ENCODE data around the gene FABP1. TPM values are rescaled to one million over a fixed set of nuclear protein-coding genes. Genes with fewer than 3 reads are reported as not detected.

Gene FABP1
- total and polyA plus RNA-seq, 2 of the 4 experiments (the other 2 are of a cell fraction): not detected

- ATAC-seq (ENCODE audit: low read depth): no peak
- Histone ChIP-seq H3K4me1 (ENCODE audit: control insufficient read depth, insufficient read depth, low read length) (no peaks in the 10 kb centered on the region), H2AFZ (replicated peaks; ENCODE audit: low read length, poor library complexity) (no peak overlapping the region), H3K4ac (ENCODE audit: low read depth, low read length) (no peak overlapping the region), H4K8ac (ENCODE audit: low read depth in 2 of 2, low read length in 2 of 2) (no peak overlapping the region), H2BK15ac (ENCODE audit: low read depth, low read length) (no peak overlapping the region), H2BK120ac (ENCODE audit: low read depth, low read length) (no peak overlapping the region), H2AK9ac (replicated peaks; ENCODE audit: low read depth, low read length, poor library complexity) (no peak overlapping the region), H3K27ac (ENCODE audit: insufficient read depth, low read length) (no peak overlapping the region), H3K9me3 (ENCODE audit: control insufficient read depth, insufficient read depth, low read length) (no peaks in the 10 kb centered on the region), H3K9ac (ENCODE audit: low read depth, low read length) (no peak overlapping the region), H3K9me1 (ENCODE audit: insufficient read depth, low read length) (no peaks in the 10 kb centered on the region), H3K18ac (ENCODE audit: low read depth, low read length) (no peak overlapping the region), H3K4me2 (ENCODE audit: low read depth, low read length) (no peak overlapping the region), H3K79me1 (ENCODE audit: low read depth in 1 of 2, low read length in 2 of 2) (no peaks in the 10 kb centered on the region), H3K27me3 (ENCODE audit: control insufficient read depth, insufficient read depth, low read length) (no peaks in the 10 kb centered on the region), H4K5ac (ENCODE audit: low read depth, low read length) (no peak overlapping the region), H3K56ac (ENCODE audit: extremely low read depth, insufficient read depth, low read length) (no peak overlapping the region), H2BK5ac (ENCODE audit: low read depth, low read length, poor library complexity, severe bottlenecking) (no peak overlapping the region), H2BK20ac (ENCODE audit: low read depth, low read length) (no peak overlapping the region), H3K14ac (replicated peaks; ENCODE audit: low read depth, low read length) (no peak overlapping the region), H2AK5ac (ENCODE audit: low read depth, low read length) (no peak overlapping the region), H4K20me1 (ENCODE audit: insufficient read depth, low read length) (no peaks in the 10 kb centered on the region), H3K4me3 (ENCODE audit: insufficient read depth, low read depth, low read length) (no peak overlapping the region), H3K36me3 (ENCODE audit: control insufficient read depth, insufficient read depth, low read length) (no peaks in the 10 kb centered on the region), H4K91ac (ENCODE audit: insufficient read depth, low read depth, low read length) (no peak overlapping the region), H3K23ac (ENCODE audit: low read depth, low read length) (no peak overlapping the region)
- POLR2A ChIA-PET (ENCODE audit: unreplicated experiment): no interaction called here
- CTCF ChIA-PET: no interaction called here
- no peak for DNase-seq
- WGBS, 2 experiments (ENCODE audit: extremely low coverage in 2 of 2, insufficient read length in 1 of 2): no CpG with 5 or more reads among the region's 2 CpGs
- intact Hi-C loops (cut with micrococcal nuclease): no loop called here
- dilution Hi-C loops (cut with HindIII; ENCODE audit: low sequenced_read_pairs, unreplicated experiment): no loop called here
- in situ Hi-C loops (cut with MboI; ENCODE audit: low sequenced_read_pairs): no loop called here
- BruUV-seq (replicated peaks): no TSS peak
- TF ChIP-seq RCOR1 (IDR thresholded peaks at IDR 0.05; ENCODE audit: insufficient replicate concordance, low read length) (no peak), RFX5 (IDR thresholded peaks at IDR 0.05; ENCODE audit: low read depth, low read length) (no peak), CEBPB (IDR thresholded peaks at IDR 0.05; ENCODE audit: low read depth, low read length) (no peak), CHD1 (IDR thresholded peaks at IDR 0.05; ENCODE audit: low read depth, low read length) (no peak), MXI1 (IDR thresholded peaks at IDR 0.05; ENCODE audit: borderline replicate concordance, low read depth, low read length) (no peak), SMC3 (IDR thresholded peaks at IDR 0.05; ENCODE audit: low read depth, low read length) (no peak), MAZ (IDR thresholded peaks at IDR 0.05; ENCODE audit: borderline replicate concordance, low read depth, low read length) (no peak), NFE2L2 (IDR thresholded peaks at IDR 0.05; ENCODE audit: low read depth, low read length) (no peak), ELK1 (IDR thresholded peaks at IDR 0.05; ENCODE audit: borderline replicate concordance, low read depth, low read length) (no peak), FOS (IDR thresholded peaks at IDR 0.05; ENCODE audit: low read depth, low read length) (no peak), BHLHE40 (IDR thresholded peaks at IDR 0.05; ENCODE audit: low read depth, low read length) (no peak), RAD21 (IDR thresholded peaks at IDR 0.05; ENCODE audit: low read length) (no peak), MAFK (IDR thresholded peaks at IDR 0.05; ENCODE audit: low read depth, low read length) (no peak)
Measured at GRCh38 chr2:88139203-88139702, 11.4 kb upstream of the FABP1 start.

All from IMR-90 (cell line).